ENCODE measurements around the gene CAPN10.

The CAPN10 gene

GRCh38 chr2:240574386-240575100 lies 12.0 kb upstream of the CAPN10 start:
- no peak for DNase-seq (ENCODE audit: low read depth in 2 of 2)

- no peak for DNase-seq (ENCODE audit: low read depth in 2 of 2)
Observed at GRCh38 chr2:240575101-240575965, 11.2 kb upstream of the CAPN10 start.

- no peak for DNase-seq (ENCODE audit: low read depth in 2 of 2)
Observed at GRCh38 chr2:240576036-240576435, 10.5 kb upstream of the CAPN10 start.

GRCh38 chr2:240576436-240577205 lies 9.9 kb upstream of the CAPN10 start:
- no peak for DNase-seq (ENCODE audit: low read depth in 2 of 2)

GRCh38 chr2:240577281-240578109 lies 9.0 kb upstream of the CAPN10 start:
- no peak for DNase-seq (ENCODE audit: low read depth in 2 of 2)

- DNase-seq (ENCODE audit: low read depth in 2 of 2) = no peak
Observed at GRCh38 chr2:240578110-240578450, 8.5 kb upstream of the CAPN10 start.

GRCh38 chr2:240578488-240578887 lies 8.0 kb upstream of the CAPN10 start:
- DNase-seq (ENCODE audit: low read depth in 2 of 2) = no peak

GRCh38 chr2:240579071-240579762 lies 7.3 kb upstream of the CAPN10 start:
- no peak for DNase-seq (ENCODE audit: low read depth in 2 of 2)

- peak in 1 of 2 donors; percentile 65 for DNase-seq (ENCODE audit: low read depth in 2 of 2)
Observed at GRCh38 chr2:240579771-240580614, 6.5 kb upstream of the CAPN10 start.

- no peak for DNase-seq (ENCODE audit: low read depth in 2 of 2)
Observed at GRCh38 chr2:240581811-240582210, 4.7 kb upstream of the CAPN10 start.

- no peak for DNase-seq (ENCODE audit: low read depth in 2 of 2)
Observed at GRCh38 chr2:240582781-240583180, 3.8 kb upstream of the CAPN10 start.

- DNase-seq (ENCODE audit: low read depth in 2 of 2) = no peak
Observed at GRCh38 chr2:240583774-240584173, 2.8 kb upstream of the CAPN10 start.

- no peak for DNase-seq (ENCODE audit: low read depth in 2 of 2)
Observed at GRCh38 chr2:240584486-240585031, 2.0 kb upstream of the CAPN10 start.

- DNase-seq (ENCODE audit: low read depth in 2 of 2) = no peak
Observed at GRCh38 chr2:240585101-240585500, 1.4 kb upstream of the CAPN10 start.

- no peak for DNase-seq (ENCODE audit: low read depth in 2 of 2)
Observed at GRCh38 chr2:240585681-240586197, 795 bp upstream of the CAPN10 start.

- DNase-seq (ENCODE audit: low read depth in 2 of 2) = no peak
Observed at GRCh38 chr2:240586919-240587800, 626 bp downstream of the CAPN10 start.

GRCh38 chr2:240588006-240588655 lies 1.6 kb downstream of the CAPN10 start:
- DNase-seq (ENCODE audit: low read depth in 2 of 2) = no peak

- no peak for DNase-seq (ENCODE audit: low read depth in 2 of 2)
Observed at GRCh38 chr2:240588669-240589068, 2.1 kb downstream of the CAPN10 start.
